GM12865 (cell line): ENCODE results near the gene TTC33.
"Not testable (repeated sequence)": the region's sequence is repeated elsewhere in the genome, so short reads cannot be mapped to it uniquely, and the experiment has no call there.

Source experiments
- DNase-seq: peaks from one replicate; pipeline ENCODE4 v3.0.0; 2010; ENCODE audit warnings: low read depth
- H3K4me3 ChIP-seq: 2 replicates; pipeline ENCODE4 v1.5.1; 2011; ENCODE audit warnings: mild to moderate bottlenecking, low read depth, low read length, control low read depth
- TF ChIP-seq, protein P1 (sequence below): IDR thresholded peaks from 2 replicates; pipeline ENCODE4 v1.5.1; 2011; ENCODE audit warnings: low read length, control low read depth, low read depth, inconsistent platforms; ENCODE audit not compliant: insufficient read depth; ENCODE audit errors: missing control alignments

Gene TTC33

DNA sequence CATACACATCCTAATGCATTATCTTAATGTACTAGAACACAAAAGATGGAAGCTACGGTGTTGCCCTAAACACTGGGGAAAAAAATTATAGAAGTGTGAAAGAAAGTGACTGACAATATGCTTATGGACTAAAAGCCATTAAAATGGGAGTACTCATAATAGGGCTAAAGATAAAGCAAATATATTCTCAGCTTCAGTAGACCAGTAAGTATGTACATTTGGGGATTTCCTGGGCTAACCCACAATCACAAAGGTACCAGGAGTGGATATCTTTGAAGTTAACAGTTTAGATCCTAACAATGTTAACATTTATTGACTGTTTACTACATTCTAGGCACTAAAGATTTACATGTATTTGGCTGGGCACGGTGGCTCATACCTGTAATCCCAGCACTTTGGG, 39.2 kb downstream of the TTC33 start:
- TF ChIP-seq, protein P1, sequence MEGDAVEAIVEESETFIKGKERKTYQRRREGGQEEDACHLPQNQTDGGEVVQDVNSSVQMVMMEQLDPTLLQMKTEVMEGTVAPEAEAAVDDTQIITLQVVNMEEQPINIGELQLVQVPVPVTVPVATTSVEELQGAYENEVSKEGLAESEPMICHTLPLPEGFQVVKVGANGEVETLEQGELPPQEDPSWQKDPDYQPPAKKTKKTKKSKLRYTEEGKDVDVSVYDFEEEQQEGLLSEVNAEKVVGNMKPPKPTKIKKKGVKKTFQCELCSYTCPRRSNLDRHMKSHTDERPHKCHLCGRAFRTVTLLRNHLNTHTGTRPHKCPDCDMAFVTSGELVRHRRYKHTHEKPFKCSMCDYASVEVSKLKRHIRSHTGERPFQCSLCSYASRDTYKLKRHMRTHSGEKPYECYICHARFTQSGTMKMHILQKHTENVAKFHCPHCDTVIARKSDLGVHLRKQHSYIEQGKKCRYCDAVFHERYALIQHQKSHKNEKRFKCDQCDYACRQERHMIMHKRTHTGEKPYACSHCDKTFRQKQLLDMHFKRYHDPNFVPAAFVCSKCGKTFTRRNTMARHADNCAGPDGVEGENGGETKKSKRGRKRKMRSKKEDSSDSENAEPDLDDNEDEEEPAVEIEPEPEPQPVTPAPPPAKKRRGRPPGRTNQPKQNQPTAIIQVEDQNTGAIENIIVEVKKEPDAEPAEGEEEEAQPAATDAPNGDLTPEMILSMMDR = no peak
- H3K4me3 ChIP-seq = no peak overlapping the region
- no peak for DNase-seq

- TF ChIP-seq, protein P1 = no peak
- no peak overlapping the region for H3K4me3 ChIP-seq
- DNase-seq = no peak
Observed at GRCh38 chr5:40716000-40716399, 39.8 kb downstream of the TTC33 start.

- TF ChIP-seq, protein P1 = no peak
- H3K4me3 ChIP-seq = no peak overlapping the region
- no peak for DNase-seq
Observed at GRCh38 chr5:40714001-40714400, 41.8 kb downstream of the TTC33 start.

GRCh38 chr5:40710575-40710974, 45.2 kb downstream of the TTC33 start:
- not testable (repeated sequence) for DNase-seq, H3K4me3 ChIP-seq

- not testable (repeated sequence) for DNase-seq, H3K4me3 ChIP-seq
Observed at GRCh38 chr5:40705484-40705883, 50.3 kb downstream of the TTC33 start.

GRCh38 chr5:40702027-40702426, 53.7 kb downstream of the TTC33 start:
- DNase-seq = not testable (repeated sequence)

DNA sequence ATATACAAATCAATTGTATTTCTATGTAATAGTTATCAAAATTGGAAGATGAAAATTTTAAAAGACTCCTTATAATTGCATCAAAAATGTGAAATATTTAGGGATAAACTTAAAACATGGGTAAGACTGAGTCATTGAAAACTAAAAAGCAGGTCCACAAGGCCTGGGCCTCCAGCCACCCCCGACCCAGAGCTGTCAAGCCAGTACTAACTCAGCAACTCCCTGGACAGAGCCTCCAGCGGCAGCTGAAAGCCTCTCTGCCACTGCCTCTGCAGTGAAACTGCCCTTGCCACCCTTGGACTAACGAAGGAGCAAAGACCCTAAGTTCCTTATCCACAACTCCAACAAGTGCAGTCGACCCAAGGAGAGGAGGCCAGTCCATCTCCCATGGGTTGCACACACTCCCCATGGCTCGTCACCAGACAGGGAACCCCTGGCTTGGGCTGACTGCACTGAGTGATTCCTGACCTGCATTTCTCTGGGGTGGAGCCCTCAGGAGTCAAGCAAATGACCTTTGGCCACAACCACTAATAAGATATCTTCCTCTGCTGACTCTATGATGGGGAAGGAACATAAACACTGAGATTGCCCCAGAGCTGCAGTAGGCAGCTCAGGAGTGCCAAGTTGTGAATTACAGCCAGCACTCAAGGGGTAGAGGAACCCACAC, 55.5 kb downstream of the TTC33 start:
- DNase-seq = no peak
- TF ChIP-seq, protein P1 = no peak
- H3K4me3 ChIP-seq = no peak overlapping the region

More at GRCh38 chr5:40702027-40702426, 53.7 kb downstream of the TTC33 start:
- H3K4me3 ChIP-seq = not testable (repeated sequence)

GRCh38 chr5:40694433-40694832, 61.3 kb downstream of the TTC33 start:
- no peak overlapping the region for H3K4me3 ChIP-seq
- TF ChIP-seq, protein P1 = no peak
- DNase-seq = no peak
